ENCODE measurements around the gene TGFBR1.

DNA sequence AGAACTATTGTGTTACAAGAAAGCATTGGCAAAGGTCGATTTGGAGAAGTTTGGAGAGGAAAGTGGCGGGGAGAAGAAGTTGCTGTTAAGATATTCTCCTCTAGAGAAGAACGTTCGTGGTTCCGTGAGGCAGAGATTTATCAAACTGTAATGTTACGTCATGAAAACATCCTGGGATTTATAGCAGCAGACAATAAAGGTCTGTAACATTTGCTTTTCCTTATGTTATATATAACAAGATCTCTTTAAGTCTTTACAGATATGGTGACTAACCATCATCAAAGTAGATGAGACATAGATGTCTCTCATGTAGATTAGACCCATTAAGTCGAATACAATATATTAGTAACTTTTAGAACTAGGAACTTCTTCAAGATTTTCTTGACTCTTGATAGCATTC is 33.0 kb downstream of the TGFBR1 start:
- TF ChIP-seq, protein P1, sequence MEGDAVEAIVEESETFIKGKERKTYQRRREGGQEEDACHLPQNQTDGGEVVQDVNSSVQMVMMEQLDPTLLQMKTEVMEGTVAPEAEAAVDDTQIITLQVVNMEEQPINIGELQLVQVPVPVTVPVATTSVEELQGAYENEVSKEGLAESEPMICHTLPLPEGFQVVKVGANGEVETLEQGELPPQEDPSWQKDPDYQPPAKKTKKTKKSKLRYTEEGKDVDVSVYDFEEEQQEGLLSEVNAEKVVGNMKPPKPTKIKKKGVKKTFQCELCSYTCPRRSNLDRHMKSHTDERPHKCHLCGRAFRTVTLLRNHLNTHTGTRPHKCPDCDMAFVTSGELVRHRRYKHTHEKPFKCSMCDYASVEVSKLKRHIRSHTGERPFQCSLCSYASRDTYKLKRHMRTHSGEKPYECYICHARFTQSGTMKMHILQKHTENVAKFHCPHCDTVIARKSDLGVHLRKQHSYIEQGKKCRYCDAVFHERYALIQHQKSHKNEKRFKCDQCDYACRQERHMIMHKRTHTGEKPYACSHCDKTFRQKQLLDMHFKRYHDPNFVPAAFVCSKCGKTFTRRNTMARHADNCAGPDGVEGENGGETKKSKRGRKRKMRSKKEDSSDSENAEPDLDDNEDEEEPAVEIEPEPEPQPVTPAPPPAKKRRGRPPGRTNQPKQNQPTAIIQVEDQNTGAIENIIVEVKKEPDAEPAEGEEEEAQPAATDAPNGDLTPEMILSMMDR (IDR thresholded peaks at IDR 0.05) = no peak
- no peak for TF ChIP-seq POLR2AphosphoS5 (IDR thresholded peaks at IDR 0.05)
- no peak for TF ChIP-seq POLR2A (IDR thresholded peaks at IDR 0.05)
